Measurements from ENCODE around the gene TOGARAM2. TPM values are rescaled to one million over a fixed set of nuclear protein-coding genes. Genes with fewer than 3 reads are reported as not detected.

The TOGARAM2 gene
- total and polyA plus RNA-seq, 2 of the 13 experiments (the other 11 are each of a cell fraction or from before 2014, with no cell fraction given) = under 0.01 to 0.05 TPM

DNA sequence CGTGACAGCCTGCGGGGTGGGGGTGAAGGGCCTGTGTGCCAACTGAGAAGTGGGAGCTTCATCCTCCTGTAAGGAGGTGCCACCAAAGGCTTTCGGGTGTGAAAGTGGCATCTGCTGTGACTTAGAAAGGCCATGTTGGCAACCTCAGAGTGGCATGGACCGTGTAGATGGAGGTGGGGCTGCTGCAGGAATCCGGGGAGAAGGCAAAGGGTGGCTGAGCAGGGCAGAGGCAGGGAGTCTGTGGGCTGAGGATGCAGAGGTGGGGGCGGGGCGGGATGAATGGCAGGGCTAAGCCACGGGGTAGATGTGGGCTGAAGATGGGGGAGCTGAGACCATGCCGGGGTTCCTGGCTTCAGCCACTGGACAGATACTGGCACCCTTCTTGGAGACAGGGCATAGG is 28.2 kb downstream of the TOGARAM2 start:
- H2AFZ ChIP-seq (ENCODE audit: low read length) = no peak overlapping the region
- peaks cover 3 to 43% of the 10 kb centered on the region in 2 experiments; a peak in 3 of 5 replicates for H3K27me3 ChIP-seq (ENCODE audit: control insufficient read depth in 1 of 2, insufficient read depth in 2 of 2, low read length in 2 of 2)
- H3K4me3 ChIP-seq (replicated peaks in 1 of 3; ENCODE audit: insufficient read depth in 1 of 3, low read depth in 2 of 3, low read length in 3 of 3) = no peak overlapping the region
- H3K9me3 ChIP-seq (ENCODE audit: low read length) = peaks cover 17% of the 10 kb centered on the region
- H4K20me1 ChIP-seq (ENCODE audit: insufficient read depth, low read length) = no peaks in the 10 kb centered on the region; the same call in 1 of the 2 replicates
- BruUV-seq (replicated peaks) = no TSS peak
- POLR2A ChIA-PET = no interaction called here
- in situ Hi-C loops (cut with HindIII; ENCODE audit: extremely low pct_ligation_motif_present, low pct_unique_long_range_greater_than_20kb) = no loop called here
- TF ChIP-seq ZBTB7A (CRISPR knock-in tag; IDR thresholded peaks at IDR 0.05) (no peak), ZFX (CRISPR knock-in tag; IDR thresholded peaks at IDR 0.05; ENCODE audit: low read depth) (no peak), ZNF451 (CRISPR knock-in tag; IDR thresholded peaks at IDR 0.05) (no peak), ZNF543 (CRISPR knock-in tag; IDR thresholded peaks at IDR 0.05) (no peak), SOX6 (IDR thresholded peaks at IDR 0.05) (no peak), SOX6 (CRISPR knock-in tag; IDR thresholded peaks at IDR 0.05) (no peak), IKZF1 (IDR thresholded peaks at IDR 0.05) (no peak), ZNF841 (CRISPR knock-in tag; IDR thresholded peaks at IDR 0.05; ENCODE audit: borderline replicate concordance) (no peak), SNRNP70 (IDR thresholded peaks at IDR 0.05; ENCODE audit: low read depth, low read length) (no peak), ZNF746 (CRISPR knock-in tag; IDR thresholded peaks at IDR 0.05) (no peak), ERF (CRISPR knock-in tag; IDR thresholded peaks at IDR 0.05) (no peak), TAF1 (CRISPR knock-in tag; IDR thresholded peaks at IDR 0.05) (no peak), ZBTB1 (CRISPR knock-in tag; IDR thresholded peaks at IDR 0.05; ENCODE audit: borderline replicate concordance) (no peak), THYN1 (CRISPR knock-in tag; IDR thresholded peaks at IDR 0.05; ENCODE audit: borderline replicate concordance, low read depth) (no peak), U2AF1 (optimal IDR thresholded peaks at IDR 0.05; ENCODE audit: low read depth, low read length) (no peak), ZNF879 (CRISPR knock-in tag; IDR thresholded peaks at IDR 0.05) (no peak)
- TF ChIP-seq, protein P1, sequence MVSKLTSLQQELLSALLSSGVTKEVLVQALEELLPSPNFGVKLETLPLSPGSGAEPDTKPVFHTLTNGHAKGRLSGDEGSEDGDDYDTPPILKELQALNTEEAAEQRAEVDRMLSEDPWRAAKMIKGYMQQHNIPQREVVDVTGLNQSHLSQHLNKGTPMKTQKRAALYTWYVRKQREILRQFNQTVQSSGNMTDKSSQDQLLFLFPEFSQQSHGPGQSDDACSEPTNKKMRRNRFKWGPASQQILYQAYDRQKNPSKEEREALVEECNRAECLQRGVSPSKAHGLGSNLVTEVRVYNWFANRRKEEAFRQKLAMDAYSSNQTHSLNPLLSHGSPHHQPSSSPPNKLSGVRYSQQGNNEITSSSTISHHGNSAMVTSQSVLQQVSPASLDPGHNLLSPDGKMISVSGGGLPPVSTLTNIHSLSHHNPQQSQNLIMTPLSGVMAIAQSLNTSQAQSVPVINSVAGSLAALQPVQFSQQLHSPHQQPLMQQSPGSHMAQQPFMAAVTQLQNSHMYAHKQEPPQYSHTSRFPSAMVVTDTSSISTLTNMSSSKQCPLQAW (CRISPR knock-in tag; IDR thresholded peaks at IDR 0.05) = no peak
- TF ChIP-seq, protein P2, sequence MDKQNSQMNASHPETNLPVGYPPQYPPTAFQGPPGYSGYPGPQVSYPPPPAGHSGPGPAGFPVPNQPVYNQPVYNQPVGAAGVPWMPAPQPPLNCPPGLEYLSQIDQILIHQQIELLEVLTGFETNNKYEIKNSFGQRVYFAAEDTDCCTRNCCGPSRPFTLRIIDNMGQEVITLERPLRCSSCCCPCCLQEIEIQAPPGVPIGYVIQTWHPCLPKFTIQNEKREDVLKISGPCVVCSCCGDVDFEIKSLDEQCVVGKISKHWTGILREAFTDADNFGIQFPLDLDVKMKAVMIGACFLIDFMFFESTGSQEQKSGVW (CRISPR knock-in tag; IDR thresholded peaks at IDR 0.05; ENCODE audit: borderline replicate concordance) = no peak
- ATAC-seq = no peak
- no peak for DNase-seq (ENCODE audit: low spot score)
- H3K27ac ChIP-seq (ENCODE audit: extremely low read length, insufficient read depth, low read length) = no peak overlapping the region
- no peaks in the 10 kb centered on the region for H3K4me1 ChIP-seq (ENCODE audit: insufficient read depth, low read length)
- CTCF ChIA-PET (ENCODE audit: low intra/inter-chr PET ratio, low total read pairs) = no interaction called here
- H3K4me2 ChIP-seq (ENCODE audit: low read depth, low read length) = no peak overlapping the region
- no peaks in the 10 kb centered on the region for H3K36me3 ChIP-seq (replicated peaks in 1 of 2; ENCODE audit: control insufficient read depth in 1 of 2, insufficient read depth in 2 of 2, low read length in 2 of 2)
- intact Hi-C loops (cut with micrococcal nuclease; ENCODE audit: unreplicated experiment) = no loop called here
- H3K9ac ChIP-seq (ENCODE audit: insufficient read depth, low read depth, low read length) = no peak overlapping the region
- no peak for FAIRE-seq
- no peaks in the 10 kb centered on the region for H3K79me2 ChIP-seq (ENCODE audit: insufficient read depth, low read length)
- WGBS (ENCODE audit: low lambda C conversion rate) = 30% methylated on average over 9 of the region's 9 CpGs

Measured in HepG2 (cell line).